RWPE2 (cell line): Measurements from ENCODE around the gene RANGAP1.

Source experiments
- ATAC-seq: fragments of 200-7000 bp; cut with Tn5 transposase; 3 replicates; pipeline ENCODE4 v1.9.1; 2021; ENCODE audit warnings: low read depth
- DNase-seq: peaks from one replicate; pipeline ENCODE4 v3.0.0-alpha.2; 2020; ENCODE audit warnings: low spot score
- H3K27ac ChIP-seq: fragments of 450-650 bp; 2 replicates; pipeline ENCODE4 v1.5.1; 2017; ENCODE audit warnings: mild to moderate bottlenecking; ENCODE audit not compliant: poor library complexity, severe bottlenecking
- H3K27me3 ChIP-seq: fragments of 250-450 bp; sonication (Bioruptor Pico); 2 replicates; pipeline ENCODE4 v1.5.1; 2021; ENCODE audit warnings: mild to moderate bottlenecking, moderate library complexity; ENCODE audit not compliant: insufficient read depth, poor library complexity, severe bottlenecking
- H3K36me3 ChIP-seq: fragments of 250-450 bp; sonication (Bioruptor Pico); 2 replicates; pipeline ENCODE4 v1.5.1; 2020; ENCODE audit warnings: low read depth, mild to moderate bottlenecking, moderate library complexity
- H3K4me1 ChIP-seq: fragments of 250-450 bp; sonication (Bioruptor Pico); 2 replicates; pipeline ENCODE4 v1.5.1; 2021; ENCODE audit warnings: mild to moderate bottlenecking, moderate library complexity; ENCODE audit not compliant: insufficient read depth, poor library complexity, severe bottlenecking
- H3K4me3 ChIP-seq: fragments of 250-450 bp; sonication (Bioruptor Pico); 2 replicates; pipeline ENCODE4 v1.5.1; 2021; ENCODE audit warnings: mild to moderate bottlenecking, moderate library complexity; ENCODE audit not compliant: severe bottlenecking
- H3K9me3 ChIP-seq: fragments of 250-450 bp; sonication (Bioruptor Pico); 2 replicates; pipeline ENCODE4 v1.5.1; 2021; ENCODE audit warnings: mild to moderate bottlenecking, moderate library complexity; ENCODE audit not compliant: severe bottlenecking
- TF ChIP-seq, protein P1 (sequence below): fragments of 450-650 bp; IDR thresholded peaks from one replicate; pipeline ENCODE4 v1.5.1; 2017; ENCODE audit warnings: mild to moderate bottlenecking, moderate library complexity; ENCODE audit not compliant: poor library complexity, severe bottlenecking

Gene RANGAP1

DNA sequence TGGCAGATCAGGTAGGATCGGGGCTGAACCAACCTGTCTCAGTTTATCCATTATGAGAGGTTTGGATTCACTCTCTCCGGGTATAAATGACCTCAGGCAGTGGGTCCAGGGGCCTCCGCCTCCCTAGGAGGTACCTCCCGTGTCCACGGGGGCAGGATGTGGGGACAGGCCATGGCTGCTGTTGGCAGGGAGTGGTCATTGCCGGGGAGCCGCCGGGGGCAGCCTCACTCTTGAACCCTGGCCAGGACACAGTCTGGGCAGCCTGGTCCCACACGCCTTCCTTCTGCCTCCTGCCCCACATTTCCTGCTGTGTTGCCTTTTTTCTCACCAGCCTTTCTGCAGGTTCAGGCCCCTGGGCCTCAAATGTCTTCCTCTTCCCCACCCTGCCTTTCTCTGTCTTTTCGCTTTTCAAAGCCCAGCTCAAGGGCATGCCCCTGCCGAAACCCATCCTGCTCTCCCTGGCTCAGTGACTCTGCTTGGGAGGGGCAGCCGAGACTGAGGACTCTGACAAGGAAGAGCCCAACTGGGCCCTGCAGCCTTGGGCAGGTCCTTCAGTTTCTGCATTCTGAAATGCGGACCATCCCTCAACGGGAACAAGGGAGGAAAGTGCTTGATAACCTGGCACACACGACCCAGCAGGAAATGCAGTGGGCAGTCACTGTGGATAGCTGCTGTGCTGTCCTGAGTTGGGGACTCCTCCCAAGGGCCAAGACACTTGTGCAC, 46.4 kb upstream of the RANGAP1 start:
- H3K27me3 ChIP-seq = no peaks in the 10 kb centered on the region
- H3K4me3 ChIP-seq = no peak overlapping the region
- no peaks in the 10 kb centered on the region for H3K9me3 ChIP-seq
- DNase-seq = no peak
- TF ChIP-seq, protein P1, sequence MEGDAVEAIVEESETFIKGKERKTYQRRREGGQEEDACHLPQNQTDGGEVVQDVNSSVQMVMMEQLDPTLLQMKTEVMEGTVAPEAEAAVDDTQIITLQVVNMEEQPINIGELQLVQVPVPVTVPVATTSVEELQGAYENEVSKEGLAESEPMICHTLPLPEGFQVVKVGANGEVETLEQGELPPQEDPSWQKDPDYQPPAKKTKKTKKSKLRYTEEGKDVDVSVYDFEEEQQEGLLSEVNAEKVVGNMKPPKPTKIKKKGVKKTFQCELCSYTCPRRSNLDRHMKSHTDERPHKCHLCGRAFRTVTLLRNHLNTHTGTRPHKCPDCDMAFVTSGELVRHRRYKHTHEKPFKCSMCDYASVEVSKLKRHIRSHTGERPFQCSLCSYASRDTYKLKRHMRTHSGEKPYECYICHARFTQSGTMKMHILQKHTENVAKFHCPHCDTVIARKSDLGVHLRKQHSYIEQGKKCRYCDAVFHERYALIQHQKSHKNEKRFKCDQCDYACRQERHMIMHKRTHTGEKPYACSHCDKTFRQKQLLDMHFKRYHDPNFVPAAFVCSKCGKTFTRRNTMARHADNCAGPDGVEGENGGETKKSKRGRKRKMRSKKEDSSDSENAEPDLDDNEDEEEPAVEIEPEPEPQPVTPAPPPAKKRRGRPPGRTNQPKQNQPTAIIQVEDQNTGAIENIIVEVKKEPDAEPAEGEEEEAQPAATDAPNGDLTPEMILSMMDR = no peak
- ATAC-seq = no peak
- no peaks in the 10 kb centered on the region for H3K4me1 ChIP-seq
- H3K27ac ChIP-seq = no peak overlapping the region
- H3K36me3 ChIP-seq = peaks cover 56% of the 10 kb centered on the region

DNA sequence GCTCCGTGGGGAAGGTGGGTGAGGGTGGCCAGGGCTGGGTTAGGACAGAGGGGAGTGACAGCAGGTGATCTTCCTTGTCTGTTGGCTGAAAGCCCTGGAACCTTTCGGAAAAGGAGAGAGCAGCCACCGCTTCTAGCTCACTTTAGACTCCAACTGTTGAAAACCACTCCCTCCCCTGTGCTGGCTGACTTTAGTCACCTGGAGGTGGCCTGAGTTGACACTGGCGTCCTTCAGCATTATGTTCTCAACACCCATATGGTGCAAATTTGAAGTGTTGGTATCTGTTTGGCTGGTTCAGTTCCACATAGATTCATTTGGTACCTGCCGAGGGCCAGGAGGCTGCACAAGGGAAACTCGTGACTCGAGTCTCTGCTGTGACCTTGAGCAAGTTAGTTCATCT, 44.2 kb upstream of the RANGAP1 start:
- no peak for ATAC-seq
- DNase-seq = no peak
- H3K4me1 ChIP-seq = no peaks in the 10 kb centered on the region
- H3K27me3 ChIP-seq = no peaks in the 10 kb centered on the region
- no peak overlapping the region for H3K4me3 ChIP-seq
- H3K36me3 ChIP-seq = peaks cover 74% of the 10 kb centered on the region
- TF ChIP-seq, protein P1 = no peak
- no peaks in the 10 kb centered on the region for H3K9me3 ChIP-seq
- no peak overlapping the region for H3K27ac ChIP-seq

DNA sequence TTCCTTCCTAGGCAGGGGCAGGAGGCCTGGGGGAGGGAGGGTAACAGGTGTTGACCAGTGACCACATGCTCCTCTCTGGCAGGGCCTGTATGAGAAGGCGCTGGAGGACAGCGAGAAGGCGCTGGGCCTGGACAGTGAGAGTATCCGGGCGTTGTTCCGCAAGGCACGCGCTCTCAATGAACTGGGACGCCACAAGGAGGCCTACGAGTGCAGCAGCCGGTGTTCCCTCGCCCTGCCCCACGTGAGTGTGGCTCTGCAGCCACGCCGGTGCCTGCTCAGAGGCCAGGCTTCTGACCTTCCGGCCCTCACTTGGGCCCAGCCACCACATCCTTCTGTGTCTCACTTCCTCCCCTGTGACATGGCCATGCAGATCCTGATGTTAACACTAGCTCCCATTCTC, 41.1 kb upstream of the RANGAP1 start:
- TF ChIP-seq, protein P1 = no peak
- Histone ChIP-seq H3K9me3 (no peaks in the 10 kb centered on the region), H3K27ac (no peak overlapping the region), H3K27me3 (no peaks in the 10 kb centered on the region), H3K4me3 (no peak overlapping the region), H3K36me3 (peaks cover 69% of the 10 kb centered on the region), H3K4me1 (no peaks in the 10 kb centered on the region)
- DNase-seq (no peak), ATAC-seq (no peak)

DNA sequence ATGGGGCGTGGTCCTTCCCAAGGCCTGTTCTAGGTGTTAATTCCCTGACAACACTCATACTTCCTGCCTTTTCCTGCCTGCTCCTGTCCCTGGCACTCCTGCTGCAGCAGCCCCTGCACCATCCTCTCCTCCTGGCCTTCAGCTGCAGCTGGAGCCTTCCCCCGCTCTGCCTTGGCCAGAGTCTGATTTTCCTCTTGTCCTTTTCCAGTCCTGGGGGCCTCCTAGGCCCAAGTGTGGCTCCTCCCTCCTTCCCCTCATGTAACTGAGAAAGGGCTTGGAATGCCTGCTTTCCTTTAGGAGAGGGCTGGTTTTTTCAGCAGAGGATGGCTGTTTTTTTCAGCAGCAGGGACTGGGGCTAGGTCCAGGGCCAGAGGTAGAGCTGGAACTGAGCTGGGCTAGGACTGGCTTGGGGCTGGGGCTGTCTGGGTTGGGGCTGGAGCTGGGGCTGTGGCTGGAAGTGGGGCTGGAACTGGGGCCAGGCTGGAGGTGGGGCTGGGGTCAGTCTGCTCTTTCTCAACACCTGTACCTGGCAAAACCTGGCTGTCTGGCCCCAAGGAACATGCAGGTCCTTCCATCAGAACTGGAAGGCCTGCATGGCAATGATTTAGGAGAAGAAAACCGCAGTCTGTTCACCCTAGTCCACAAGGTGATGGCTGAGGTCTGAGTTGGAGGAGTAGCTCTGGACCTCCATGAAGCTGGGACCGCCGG, 39.0 kb upstream of the RANGAP1 start:
- Histone ChIP-seq H3K27ac (no peak overlapping the region), H3K4me3 (no peak overlapping the region), H3K36me3 (peaks cover 69% of the 10 kb centered on the region), H3K4me1 (no peaks in the 10 kb centered on the region), H3K9me3 (no peaks in the 10 kb centered on the region), H3K27me3 (no peaks in the 10 kb centered on the region)
- TF ChIP-seq, protein P1 = no peak
- DNase-seq (no peak), ATAC-seq (no peak)
